ENCODE results near the gene TBX4.

DNA sequence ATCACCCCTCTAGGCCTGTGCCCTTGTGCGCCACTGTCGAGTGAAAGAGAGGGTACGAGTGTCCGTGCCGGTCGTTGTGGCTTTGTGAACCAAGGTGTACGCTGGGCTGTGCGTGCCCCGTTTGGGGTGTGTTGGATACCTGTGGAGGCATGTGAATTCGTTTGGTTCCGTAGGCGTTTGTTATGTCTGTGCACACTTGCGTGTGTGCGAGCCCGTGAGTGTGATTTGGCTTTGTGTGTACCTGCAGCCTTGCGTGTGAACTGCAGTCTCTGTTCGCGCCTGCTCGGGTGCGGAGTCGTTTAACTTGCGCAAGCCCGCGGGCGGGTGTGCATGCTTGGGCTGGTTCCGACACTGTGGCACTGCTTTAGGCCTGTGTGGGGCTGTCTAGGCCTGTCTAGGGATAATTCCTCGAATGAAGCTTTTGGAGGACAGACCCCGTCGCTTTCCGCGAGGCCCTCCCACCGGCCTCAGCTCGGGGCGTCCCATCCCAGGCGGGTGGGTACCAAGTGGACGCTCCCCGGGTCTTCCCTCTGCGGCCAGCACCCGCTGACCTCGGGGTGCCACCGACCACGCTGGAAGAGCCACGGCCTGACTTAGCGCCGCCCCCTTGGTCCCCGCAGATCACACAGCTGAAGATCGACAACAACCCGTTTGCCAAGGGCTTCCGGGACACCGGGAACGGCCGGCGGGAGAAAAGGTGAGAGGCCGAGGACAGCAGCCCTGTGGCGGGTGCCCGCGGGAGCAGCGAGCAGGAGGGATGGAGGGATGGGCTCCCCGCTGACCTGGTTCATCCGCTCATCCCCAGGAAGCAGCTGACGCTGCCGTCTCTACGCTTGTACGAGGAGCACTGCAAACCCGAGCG, 48.2 kb upstream of the TBX4 start:
- TF ChIP-seq, protein P1, sequence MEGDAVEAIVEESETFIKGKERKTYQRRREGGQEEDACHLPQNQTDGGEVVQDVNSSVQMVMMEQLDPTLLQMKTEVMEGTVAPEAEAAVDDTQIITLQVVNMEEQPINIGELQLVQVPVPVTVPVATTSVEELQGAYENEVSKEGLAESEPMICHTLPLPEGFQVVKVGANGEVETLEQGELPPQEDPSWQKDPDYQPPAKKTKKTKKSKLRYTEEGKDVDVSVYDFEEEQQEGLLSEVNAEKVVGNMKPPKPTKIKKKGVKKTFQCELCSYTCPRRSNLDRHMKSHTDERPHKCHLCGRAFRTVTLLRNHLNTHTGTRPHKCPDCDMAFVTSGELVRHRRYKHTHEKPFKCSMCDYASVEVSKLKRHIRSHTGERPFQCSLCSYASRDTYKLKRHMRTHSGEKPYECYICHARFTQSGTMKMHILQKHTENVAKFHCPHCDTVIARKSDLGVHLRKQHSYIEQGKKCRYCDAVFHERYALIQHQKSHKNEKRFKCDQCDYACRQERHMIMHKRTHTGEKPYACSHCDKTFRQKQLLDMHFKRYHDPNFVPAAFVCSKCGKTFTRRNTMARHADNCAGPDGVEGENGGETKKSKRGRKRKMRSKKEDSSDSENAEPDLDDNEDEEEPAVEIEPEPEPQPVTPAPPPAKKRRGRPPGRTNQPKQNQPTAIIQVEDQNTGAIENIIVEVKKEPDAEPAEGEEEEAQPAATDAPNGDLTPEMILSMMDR (conservative IDR thresholded peaks at IDR 0.05; ENCODE audit: low read depth, low read length), result no peak
- no peak for TF ChIP-seq EZH2phosphoT487 (IDR thresholded peaks at IDR 0.05; ENCODE audit: borderline replicate concordance, low read length)

Measured in PC-3 (cell line).